Measurements from ENCODE around the gene SPDL1. TPM values are rescaled to one million over a fixed set of nuclear protein-coding genes. Genes with fewer than 3 reads are reported as not detected.

Gene SPDL1
- total RNA-seq, 2 experiments from 2014 or later, result 40.1 to 40.2 TPM

DNA sequence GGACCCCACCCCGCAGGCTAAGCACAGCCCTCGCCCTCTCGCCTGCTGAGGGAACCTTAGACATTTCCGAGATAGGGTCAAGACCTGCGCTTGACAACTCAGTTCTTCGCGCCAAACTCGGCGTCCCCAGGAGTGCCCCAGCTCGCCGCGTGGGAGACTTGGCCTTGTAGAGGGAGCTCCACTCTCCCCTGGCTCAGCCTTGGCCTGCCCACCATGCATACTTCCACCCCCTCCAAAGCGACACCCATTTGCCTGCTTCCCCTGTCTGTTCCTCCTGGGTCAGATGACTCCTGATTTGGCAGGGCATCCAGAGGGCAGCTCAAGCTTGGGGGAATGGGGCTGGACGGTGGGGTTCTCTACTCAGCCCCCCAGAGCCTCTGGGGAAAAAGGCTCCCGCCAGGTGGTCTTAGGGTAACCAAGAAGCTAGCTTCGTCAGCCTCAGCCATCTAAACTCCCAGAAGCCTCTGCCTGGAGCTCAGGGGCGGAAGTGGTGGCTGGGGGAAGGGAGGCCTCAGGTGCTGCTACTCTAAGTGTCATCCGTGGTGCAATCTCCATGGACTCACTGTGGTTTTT, 54.1 kb downstream of the SPDL1 start:
- intact Hi-C loops (cut with micrococcal nuclease), result no loop called here
- TF ChIP-seq, protein P1, sequence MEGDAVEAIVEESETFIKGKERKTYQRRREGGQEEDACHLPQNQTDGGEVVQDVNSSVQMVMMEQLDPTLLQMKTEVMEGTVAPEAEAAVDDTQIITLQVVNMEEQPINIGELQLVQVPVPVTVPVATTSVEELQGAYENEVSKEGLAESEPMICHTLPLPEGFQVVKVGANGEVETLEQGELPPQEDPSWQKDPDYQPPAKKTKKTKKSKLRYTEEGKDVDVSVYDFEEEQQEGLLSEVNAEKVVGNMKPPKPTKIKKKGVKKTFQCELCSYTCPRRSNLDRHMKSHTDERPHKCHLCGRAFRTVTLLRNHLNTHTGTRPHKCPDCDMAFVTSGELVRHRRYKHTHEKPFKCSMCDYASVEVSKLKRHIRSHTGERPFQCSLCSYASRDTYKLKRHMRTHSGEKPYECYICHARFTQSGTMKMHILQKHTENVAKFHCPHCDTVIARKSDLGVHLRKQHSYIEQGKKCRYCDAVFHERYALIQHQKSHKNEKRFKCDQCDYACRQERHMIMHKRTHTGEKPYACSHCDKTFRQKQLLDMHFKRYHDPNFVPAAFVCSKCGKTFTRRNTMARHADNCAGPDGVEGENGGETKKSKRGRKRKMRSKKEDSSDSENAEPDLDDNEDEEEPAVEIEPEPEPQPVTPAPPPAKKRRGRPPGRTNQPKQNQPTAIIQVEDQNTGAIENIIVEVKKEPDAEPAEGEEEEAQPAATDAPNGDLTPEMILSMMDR (IDR thresholded peaks at IDR 0.05), result no peak
- peaks cover 20% of the 10 kb centered on the region for H3K9me3 Mint-ChIP-seq
- H3K27me3 Mint-ChIP-seq, result no peaks in the 10 kb centered on the region
- ChIA-PET POLR2A (interaction anchor here (0.6 to 6.3 kb wide), 9 partner anchors 13 to 168 kb away, joined by 3 to 82 read pairs (median 6); partner anchors contain the start of gene SPDL1), CTCF (interaction anchor here (0.7 to 1.3 kb wide), 4 partner anchors 10 to 54 kb away, joined by 3 to 5 read pairs (median 4); partner anchors contain the start of gene SPDL1)
- peaks cover 40% of the 10 kb centered on the region for H3K36me3 Mint-ChIP-seq (ENCODE audit: low read depth)
- ATAC-seq (peak; percentile 85), DNase-seq (peak; percentile 92)
- H3K4me1 Mint-ChIP-seq (ENCODE audit: low read depth), result peaks cover 49% of the 10 kb centered on the region
- H3K27ac Mint-ChIP-seq, result peak overlapping the region; percentile 96
- H3K4me3 Mint-ChIP-seq, result peak overlapping the region; percentile 82

DNA sequence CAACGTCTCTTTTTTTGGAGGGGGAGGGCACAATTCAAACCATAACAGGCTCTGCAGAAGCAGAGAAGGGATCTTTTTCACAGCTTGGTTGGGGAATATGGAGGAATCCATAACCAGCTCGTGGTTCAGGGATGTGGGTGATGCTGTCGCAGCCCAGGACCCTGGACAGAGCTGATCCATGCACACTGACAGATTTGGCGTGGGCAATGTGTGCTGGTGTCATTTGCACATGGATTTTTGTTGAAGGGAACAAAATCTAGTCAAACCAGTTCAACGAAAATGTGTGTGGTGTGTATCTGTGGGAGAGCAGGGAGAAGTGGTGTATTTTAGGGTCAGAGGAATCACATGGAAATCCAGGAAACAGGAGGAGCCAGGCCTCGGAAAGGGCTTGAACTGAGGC, 57.7 kb downstream of the SPDL1 start:
- intact Hi-C loops (cut with micrococcal nuclease), result no loop called here
- TF ChIP-seq, protein P1 (IDR thresholded peaks at IDR 0.05), result no peak

DNA sequence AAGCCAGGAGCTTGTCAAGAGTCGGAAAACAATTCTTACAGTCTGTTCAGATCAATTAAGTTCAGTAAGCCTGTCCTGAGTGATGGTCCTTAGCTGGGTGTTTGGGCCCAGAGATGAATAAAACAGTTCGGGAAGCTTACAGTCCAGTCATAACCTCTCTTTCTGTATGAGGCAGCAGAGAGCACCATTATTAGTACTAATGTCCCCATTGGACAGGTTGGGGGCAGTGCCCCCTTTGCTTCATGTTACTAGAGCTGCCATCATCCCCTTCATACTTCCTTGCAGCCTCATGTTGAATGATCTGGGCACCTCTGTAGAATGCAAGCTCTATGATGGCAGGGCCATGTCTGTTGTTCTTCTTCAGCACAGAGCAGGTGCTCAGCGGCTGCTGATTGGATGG, 63.3 kb downstream of the SPDL1 start:
- H3K9me3 Mint-ChIP-seq, result no peaks in the 10 kb centered on the region
- H3K4me1 Mint-ChIP-seq (ENCODE audit: low read depth), result peaks cover 88% of the 10 kb centered on the region
- H3K36me3 Mint-ChIP-seq (ENCODE audit: low read depth), result peaks cover 61% of the 10 kb centered on the region
- ATAC-seq (no peak), DNase-seq (no peak)
- peak overlapping the region; percentile 51 for H3K27ac Mint-ChIP-seq
- H3K27me3 Mint-ChIP-seq, result no peaks in the 10 kb centered on the region
- intact Hi-C loops (cut with micrococcal nuclease), result no loop called here
- TF ChIP-seq, protein P1 (IDR thresholded peaks at IDR 0.05), result no peak
- CTCF ChIA-PET, result interaction anchor here (1.2 kb wide), 1 partner anchor 9 kb away, joined by 5 read pairs; no protein-coding TSS in a partner anchor
- POLR2A ChIA-PET, result interaction anchor here (1.3 to 9.7 kb wide), 2 partner anchors 8 to 10 kb away, joined by 8 to 82 read pairs; partner anchors contain the start of gene DOCK2
- no peak overlapping the region for H3K4me3 Mint-ChIP-seq

More for the DNA sequence above, 57.7 kb downstream of the SPDL1 start:
- Mint-ChIP-seq H3K4me1 (ENCODE audit: low read depth) (peaks cover 75% of the 10 kb centered on the region), H3K27me3 (no peaks in the 10 kb centered on the region), H3K36me3 (ENCODE audit: low read depth) (peaks cover 62% of the 10 kb centered on the region), H3K4me3 (no peak overlapping the region), H3K27ac (no peak overlapping the region), H3K9me3 (peaks cover 17% of the 10 kb centered on the region)
- DNase-seq (no peak), ATAC-seq (no peak)
- ChIA-PET POLR2A (interaction anchor here (6.3 kb wide), 1 partner anchor 10 kb away, joined by 82 read pairs; no protein-coding TSS in a partner anchor), CTCF (no interaction called here)

DNA sequence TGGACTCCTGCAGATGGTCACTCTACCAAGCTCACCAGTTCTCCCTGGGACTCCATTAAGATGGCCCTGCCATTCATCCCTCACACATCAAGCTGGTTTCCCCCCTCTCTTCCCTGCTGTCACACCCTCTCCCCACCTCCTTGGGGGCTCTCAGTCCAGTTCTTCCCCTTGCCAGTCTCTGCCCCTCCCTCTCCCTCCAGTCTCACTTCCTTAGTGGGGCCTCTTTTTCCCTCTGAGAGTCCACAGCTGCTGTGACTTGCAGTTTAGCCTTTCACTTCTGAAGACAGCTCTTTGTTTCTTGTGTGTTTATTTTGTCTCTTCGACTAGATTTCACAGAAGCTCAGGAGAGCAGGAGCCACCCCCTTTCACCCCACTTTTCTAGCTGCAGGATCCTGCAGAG, 64.0 kb downstream of the SPDL1 start:
- no peaks in the 10 kb centered on the region for H3K9me3 Mint-ChIP-seq
- ATAC-seq (no peak), DNase-seq (no peak)
- H3K27me3 Mint-ChIP-seq, result no peaks in the 10 kb centered on the region
- no peak overlapping the region for H3K4me3 Mint-ChIP-seq
- TF ChIP-seq, protein P1 (IDR thresholded peaks at IDR 0.05), result no peak
- intact Hi-C loops (cut with micrococcal nuclease), result no loop called here
- ChIA-PET POLR2A (interaction anchor here (1.0 to 9.7 kb wide), 3 partner anchors 9 to 64 kb away, joined by 6 to 82 read pairs (median 8); partner anchors contain the start of genes DOCK2 and SPDL1), CTCF (interaction anchor here (1.2 kb wide), 1 partner anchor 10 kb away, joined by 5 read pairs; no protein-coding TSS in a partner anchor)
- peaks cover 64% of the 10 kb centered on the region for H3K36me3 Mint-ChIP-seq (ENCODE audit: low read depth)
- peaks cover 90% of the 10 kb centered on the region for H3K4me1 Mint-ChIP-seq (ENCODE audit: low read depth)
- peak overlapping the region; percentile 85 for H3K27ac Mint-ChIP-seq

DNA sequence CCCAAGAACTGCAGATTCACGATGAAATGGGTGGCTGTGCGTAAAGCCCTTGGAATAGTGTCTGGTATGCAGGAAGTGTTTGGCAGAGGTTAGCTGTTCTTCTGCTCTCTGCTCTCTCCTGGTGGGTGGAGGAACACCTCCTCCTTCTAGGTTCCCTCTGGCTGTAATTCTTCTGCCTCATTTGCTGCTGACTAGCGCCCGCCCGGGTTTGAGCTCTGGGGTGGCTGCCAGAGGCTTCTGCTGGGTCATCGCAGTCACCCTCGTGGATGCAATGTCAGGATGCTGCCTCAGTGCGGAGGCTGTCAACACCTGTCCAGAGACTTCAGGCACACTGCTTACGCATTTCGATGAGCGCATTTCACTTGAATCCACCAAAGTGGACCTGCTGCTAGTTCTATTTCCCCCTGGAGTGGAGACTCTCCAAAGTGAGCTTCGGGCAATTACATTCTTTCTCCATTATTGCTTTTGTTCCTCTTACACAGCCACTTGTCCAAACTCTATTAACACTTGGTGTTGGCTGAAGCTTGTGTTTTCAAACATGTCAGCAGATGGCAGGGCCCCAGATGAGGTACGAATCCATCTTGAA, 65.2 kb downstream of the SPDL1 start:
- intact Hi-C loops (cut with micrococcal nuclease), result loop anchor here (2.0 kb wide), 1 partner anchor 66 kb away; the partner anchor contains the start of gene SPDL1
- Mint-ChIP-seq H3K36me3 (ENCODE audit: low read depth) (peaks cover 67% of the 10 kb centered on the region), H3K4me3 (no peak overlapping the region), H3K27me3 (no peaks in the 10 kb centered on the region), H3K4me1 (ENCODE audit: low read depth) (peaks cover 92% of the 10 kb centered on the region), H3K27ac (peak overlapping the region; percentile 85), H3K9me3 (no peaks in the 10 kb centered on the region)
- no peak for DNase-seq
- ChIA-PET POLR2A (interaction anchor here (1.1 to 9.7 kb wide), 2 partner anchors 10 to 38 kb away, joined by 3 to 82 read pairs; partner anchors contain the start of gene DOCK2), CTCF (no interaction called here)
- ATAC-seq, result no peak
- TF ChIP-seq, protein P1 (IDR thresholded peaks at IDR 0.05), result no peak

Data from activated CD8-positive, alpha-beta T cell treated with anti-CD3 and anti-CD28 coated beads for 36 hours (primary cell).